ENCODE measurements around the gene LRRTM3. TPM values are rescaled to one million over a fixed set of nuclear protein-coding genes. Genes with fewer than 3 reads are reported as not detected.

Gene LRRTM3
- polyA plus RNA-seq, 2 of the 4 experiments (the other 2 are of a cell fraction), result not detected

DNA sequence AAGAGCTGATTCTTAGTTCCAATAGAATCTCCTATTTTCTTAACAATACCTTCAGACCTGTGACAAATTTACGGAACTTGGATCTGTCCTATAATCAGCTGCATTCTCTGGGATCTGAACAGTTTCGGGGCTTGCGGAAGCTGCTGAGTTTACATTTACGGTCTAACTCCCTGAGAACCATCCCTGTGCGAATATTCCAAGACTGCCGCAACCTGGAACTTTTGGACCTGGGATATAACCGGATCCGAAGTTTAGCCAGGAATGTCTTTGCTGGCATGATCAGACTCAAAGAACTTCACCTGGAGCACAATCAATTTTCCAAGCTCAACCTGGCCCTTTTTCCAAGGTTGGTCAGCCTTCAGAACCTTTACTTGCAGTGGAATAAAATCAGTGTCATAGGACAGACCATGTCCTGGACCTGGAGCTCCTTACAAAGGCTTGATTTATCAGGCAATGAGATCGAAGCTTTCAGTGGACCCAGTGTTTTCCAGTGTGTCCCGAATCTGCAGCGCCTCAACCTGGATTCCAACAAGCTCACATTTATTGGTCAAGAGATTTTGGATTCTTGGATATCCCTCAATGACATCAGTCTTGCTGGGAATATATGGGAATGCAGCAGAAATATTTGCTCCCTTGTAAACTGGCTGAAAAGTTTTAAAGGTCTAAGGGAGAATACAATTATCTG, 1.6 kb downstream of the LRRTM3 start:
- no peak for FAIRE-seq
- Histone ChIP-seq H3K4me1 (no peaks in the 10 kb centered on the region), H3K9me3 (no peaks in the 10 kb centered on the region), H3K4me2 (no peak overlapping the region), H3K4me3 (no peak overlapping the region), H3K27ac (no peak overlapping the region)
- CTCF ChIA-PET, result interaction anchor here (1.6 kb wide), 1 partner anchor 11 kb away, joined by 3 read pairs; no protein-coding TSS in a partner anchor
- POLR2A ChIA-PET, result no interaction called here
- 57% methylated on average over 11 of the region's 11 CpGs for WGBS (ENCODE audit: missing lambda C conversion rate)
- no peak for DNase-seq (ENCODE audit: low read depth in 1 of 2, low spot score in 1 of 2)
- no peak for ATAC-seq
- no peak for TF ChIP-seq FOXS1 (CRISPR knock-in tag; IDR thresholded peaks at IDR 0.05)
- no peak for TF ChIP-seq CBX8 (IDR thresholded peaks at IDR 0.05)
- no peak for TF ChIP-seq ZNF302 (CRISPR knock-in tag; IDR thresholded peaks at IDR 0.05)
- TF ChIP-seq HOXA7 (CRISPR knock-in tag; IDR thresholded peaks at IDR 0.05), result no peak
- TF ChIP-seq TFCP2L1 (CRISPR knock-in tag; IDR thresholded peaks at IDR 0.05), result no peak
- no peak for TF ChIP-seq EHMT2 (IDR thresholded peaks at IDR 0.05; ENCODE audit: low read depth)
- TF ChIP-seq MAFK (IDR thresholded peaks at IDR 0.05; ENCODE audit: partially characterized antibody), result no peak
- TF ChIP-seq ZFP36 (IDR thresholded peaks at IDR 0.05; ENCODE audit: borderline replicate concordance, partially characterized antibody), result no peak
- TF ChIP-seq, protein P1, sequence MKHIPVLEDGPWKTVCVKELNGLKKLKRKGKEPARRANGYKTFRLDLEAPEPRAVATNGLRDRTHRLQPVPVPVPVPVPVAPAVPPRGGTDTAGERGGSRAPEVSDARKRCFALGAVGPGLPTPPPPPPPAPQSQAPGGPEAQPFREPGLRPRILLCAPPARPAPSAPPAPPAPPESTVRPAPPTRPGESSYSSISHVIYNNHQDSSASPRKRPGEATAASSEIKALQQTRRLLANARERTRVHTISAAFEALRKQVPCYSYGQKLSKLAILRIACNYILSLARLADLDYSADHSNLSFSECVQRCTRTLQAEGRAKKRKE (CRISPR knock-in tag; IDR thresholded peaks at IDR 0.05; ENCODE audit: low read depth), result no peak

DNA sequence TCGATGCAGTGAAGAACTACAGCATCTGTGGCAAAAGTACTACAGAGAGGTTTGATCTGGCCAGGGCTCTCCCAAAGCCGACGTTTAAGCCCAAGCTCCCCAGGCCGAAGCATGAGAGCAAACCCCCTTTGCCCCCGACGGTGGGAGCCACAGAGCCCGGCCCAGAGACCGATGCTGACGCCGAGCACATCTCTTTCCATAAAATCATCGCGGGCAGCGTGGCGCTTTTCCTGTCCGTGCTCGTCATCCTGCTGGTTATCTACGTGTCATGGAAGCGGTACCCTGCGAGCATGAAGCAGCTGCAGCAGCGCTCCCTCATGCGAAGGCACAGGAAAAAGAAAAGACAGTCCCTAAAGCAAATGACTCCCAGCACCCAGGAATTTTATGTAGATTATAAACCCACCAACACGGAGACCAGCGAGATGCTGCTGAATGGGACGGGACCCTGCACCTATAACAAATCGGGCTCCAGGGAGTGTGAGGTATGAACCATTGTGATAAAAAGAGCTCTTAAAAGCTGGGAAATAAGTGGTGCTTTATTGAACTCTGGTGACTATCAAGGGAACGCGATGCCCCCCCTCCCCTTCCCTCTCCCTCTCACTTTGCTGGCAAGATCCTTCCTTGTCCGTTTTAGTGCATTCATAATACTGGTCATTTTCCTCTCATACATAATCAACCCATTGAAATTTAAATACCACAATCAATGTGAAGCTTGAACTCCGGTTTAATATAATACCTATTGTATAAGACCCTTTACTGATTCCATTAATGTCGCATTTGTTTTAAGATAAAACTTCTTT, 2.3 kb downstream of the LRRTM3 start:
- Histone ChIP-seq H3K9me3 (no peaks in the 10 kb centered on the region), H3K4me3 (no peak overlapping the region), H3K4me2 (0 out of 3 replicates have a peak overlapping the region, but pooled peaks have one; percentile 3), H3K27ac (no peak overlapping the region), H3K4me1 (no peaks in the 10 kb centered on the region)
- FAIRE-seq, result no peak
- ATAC-seq, result no peak
- CTCF ChIA-PET, result interaction anchor here (0.9 to 1.6 kb wide), 2 partner anchors 10 to 12 kb away, joined by 3 read pairs; no protein-coding TSS in a partner anchor
- POLR2A ChIA-PET, result no interaction called here
- WGBS (ENCODE audit: missing lambda C conversion rate), result 12% methylated on average over 25 of the region's 30 CpGs
- no peak for DNase-seq (ENCODE audit: low read depth in 1 of 2, low spot score in 1 of 2)
- TF ChIP-seq, protein P2, sequence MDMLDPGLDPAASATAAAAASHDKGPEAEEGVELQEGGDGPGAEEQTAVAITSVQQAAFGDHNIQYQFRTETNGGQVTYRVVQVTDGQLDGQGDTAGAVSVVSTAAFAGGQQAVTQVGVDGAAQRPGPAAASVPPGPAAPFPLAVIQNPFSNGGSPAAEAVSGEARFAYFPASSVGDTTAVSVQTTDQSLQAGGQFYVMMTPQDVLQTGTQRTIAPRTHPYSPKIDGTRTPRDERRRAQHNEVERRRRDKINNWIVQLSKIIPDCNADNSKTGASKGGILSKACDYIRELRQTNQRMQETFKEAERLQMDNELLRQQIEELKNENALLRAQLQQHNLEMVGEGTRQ (IDR thresholded peaks at IDR 0.05), result no peak
- TF ChIP-seq, protein P3, sequence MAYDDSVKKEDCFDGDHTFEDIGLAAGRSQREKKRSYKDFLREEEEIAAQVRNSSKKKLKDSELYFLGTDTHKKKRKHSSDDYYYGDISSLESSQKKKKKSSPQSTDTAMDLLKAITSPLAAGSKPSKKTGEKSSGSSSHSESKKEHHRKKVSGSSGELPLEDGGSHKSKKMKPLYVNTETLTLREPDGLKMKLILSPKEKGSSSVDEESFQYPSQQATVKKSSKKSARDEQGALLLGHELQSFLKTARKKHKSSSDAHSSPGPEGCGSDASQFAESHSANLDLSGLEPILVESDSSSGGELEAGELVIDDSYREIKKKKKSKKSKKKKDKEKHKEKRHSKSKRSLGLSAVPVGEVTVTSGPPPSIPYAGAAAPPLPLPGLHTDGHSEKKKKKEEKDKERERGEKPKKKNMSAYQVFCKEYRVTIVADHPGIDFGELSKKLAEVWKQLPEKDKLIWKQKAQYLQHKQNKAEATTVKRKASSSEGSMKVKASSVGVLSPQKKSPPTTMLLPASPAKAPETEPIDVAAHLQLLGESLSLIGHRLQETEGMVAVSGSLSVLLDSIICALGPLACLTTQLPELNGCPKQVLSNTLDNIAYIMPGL (CRISPR knock-in tag; IDR thresholded peaks at IDR 0.05; ENCODE audit: borderline replicate concordance), result no peak
- TF ChIP-seq CBX8 (IDR thresholded peaks at IDR 0.05) (no peak), KDM1A (IDR thresholded peaks at IDR 0.05; ENCODE audit: low read depth) (no peak), TFCP2L1 (CRISPR knock-in tag; IDR thresholded peaks at IDR 0.05) (no peak), JUN (IDR thresholded peaks at IDR 0.05) (no peak), CEBPB (IDR thresholded peaks at IDR 0.05) (no peak), RAD21 (conservative IDR thresholded peaks at IDR 0.05 in 1 of 2, IDR thresholded peaks at IDR 0.05 in 1 of 2) (no peak), SREBF2 (IDR thresholded peaks at IDR 0.05) (no peak)
- TF ChIP-seq, protein P1 (CRISPR knock-in tag; IDR thresholded peaks at IDR 0.05; ENCODE audit: low read depth), result no peak
